ENCODE results near the gene PTS.

- TF ChIP-seq EP300 (IDR thresholded peaks at IDR 0.05) (no peak), NFE2L2 (conservative IDR thresholded peaks at IDR 0.05; ENCODE audit: low read length) (no peak), CTCF (IDR thresholded peaks at IDR 0.05) (no peak), POLR2A (IDR thresholded peaks at IDR 0.05; ENCODE audit: low read length) (no peak), ELK1 (IDR thresholded peaks at IDR 0.05; ENCODE audit: low read depth, low read length) (no peak), NPAS2 (CRISPR knock-in tag; IDR thresholded peaks at IDR 0.05; ENCODE audit: borderline replicate concordance) (no peak), JUN (IDR thresholded peaks at IDR 0.05) (no peak), REST (IDR thresholded peaks at IDR 0.05) (no peak)
- TF ChIP-seq, protein P1, sequence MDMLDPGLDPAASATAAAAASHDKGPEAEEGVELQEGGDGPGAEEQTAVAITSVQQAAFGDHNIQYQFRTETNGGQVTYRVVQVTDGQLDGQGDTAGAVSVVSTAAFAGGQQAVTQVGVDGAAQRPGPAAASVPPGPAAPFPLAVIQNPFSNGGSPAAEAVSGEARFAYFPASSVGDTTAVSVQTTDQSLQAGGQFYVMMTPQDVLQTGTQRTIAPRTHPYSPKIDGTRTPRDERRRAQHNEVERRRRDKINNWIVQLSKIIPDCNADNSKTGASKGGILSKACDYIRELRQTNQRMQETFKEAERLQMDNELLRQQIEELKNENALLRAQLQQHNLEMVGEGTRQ (IDR thresholded peaks at IDR 0.05), result no peak
Observed at GRCh38 chr11:112221274-112221835, 4.9 kb upstream of the PTS start.

All from A549 (cell line).